DMS153 treated with DMSO at 0.1 percent for 48 hours (cell line): ENCODE measurements around the gene MOGAT3.
A peak's percentile ranks its signal among the peaks of the same experiment; 100 is the strongest.

Experiments
- DNase-seq: peaks from one replicate; lab custom pipeline; 2025; ENCODE audit not compliant: unreplicated experiment; lab: John Stamatoyannopoulos, UW

The MOGAT3 gene

DNA sequence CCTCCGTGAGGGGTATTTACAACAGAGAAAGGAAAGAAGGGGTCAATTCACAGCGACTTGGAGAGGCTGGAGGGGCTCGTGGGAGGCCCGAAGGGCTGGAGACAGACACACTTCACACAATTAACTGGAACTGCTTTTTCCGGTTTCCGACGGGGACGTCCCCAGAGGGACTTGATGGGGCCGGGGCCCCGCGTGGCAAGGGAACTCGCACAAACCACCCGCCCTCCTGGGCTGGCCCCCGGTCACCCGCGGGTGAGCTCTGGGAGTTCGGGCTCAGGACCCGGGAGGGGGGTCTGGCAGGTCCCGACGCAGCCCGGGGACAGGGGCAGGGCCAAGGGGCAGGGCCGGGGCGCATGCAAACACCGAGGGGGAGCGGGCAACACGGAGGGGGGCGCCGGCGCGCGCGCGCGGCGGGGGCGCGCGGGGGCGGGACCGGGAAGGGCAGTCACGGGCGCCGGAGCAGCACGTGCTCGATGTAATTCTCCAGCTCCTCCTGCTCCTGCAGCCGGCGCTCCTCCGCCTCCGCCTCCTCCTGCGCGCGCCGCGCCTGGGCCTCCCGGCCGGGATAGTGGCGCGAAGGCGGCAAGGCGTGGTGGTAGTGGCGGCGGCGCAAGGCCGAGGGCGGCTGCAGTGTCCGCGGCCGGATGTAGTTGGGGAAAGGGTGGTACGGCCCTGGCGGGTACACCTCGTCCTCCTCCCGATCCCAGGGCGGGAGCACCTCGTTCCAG, 38.1 kb downstream of the MOGAT3 start:
- DNase-seq, result no peak

DNA sequence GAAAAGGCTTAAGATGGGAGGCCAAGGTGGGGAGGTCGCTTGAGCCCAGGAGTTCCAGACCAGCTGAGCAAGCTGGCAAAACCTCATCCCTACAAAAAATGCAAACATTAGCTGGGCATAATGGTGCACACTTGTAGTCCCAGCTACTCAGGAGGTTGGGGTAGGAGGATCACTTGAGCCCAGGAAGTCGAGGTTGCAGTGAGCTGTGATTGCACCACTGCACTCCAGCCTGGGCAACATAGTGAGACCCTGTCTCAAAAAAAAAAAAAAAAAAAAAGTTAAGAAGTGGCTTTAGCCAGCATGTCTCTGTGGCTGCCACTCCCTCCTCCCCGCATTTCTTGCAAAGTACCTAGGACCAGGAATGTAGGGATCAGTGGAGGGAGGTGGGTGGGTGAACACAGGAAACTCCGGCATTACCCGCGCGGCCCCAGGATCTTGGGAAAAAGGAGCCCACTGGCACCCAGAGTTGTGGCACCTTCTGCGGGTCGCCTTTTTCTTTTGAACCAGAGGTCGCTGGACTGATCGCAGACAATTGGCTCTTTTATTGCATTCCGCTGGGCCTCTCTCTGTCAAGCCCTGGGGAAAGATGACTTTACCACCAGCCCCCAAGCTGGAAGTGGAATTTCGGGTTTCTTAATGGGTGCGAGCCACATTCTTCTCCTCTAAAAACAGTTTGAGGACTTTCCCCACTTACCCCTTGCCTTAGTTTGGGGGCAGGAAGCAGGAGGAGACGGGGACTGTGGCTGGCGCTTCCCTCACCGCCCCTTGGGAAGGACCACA, 39.0 kb downstream of the MOGAT3 start:
- no peak for DNase-seq

DNA sequence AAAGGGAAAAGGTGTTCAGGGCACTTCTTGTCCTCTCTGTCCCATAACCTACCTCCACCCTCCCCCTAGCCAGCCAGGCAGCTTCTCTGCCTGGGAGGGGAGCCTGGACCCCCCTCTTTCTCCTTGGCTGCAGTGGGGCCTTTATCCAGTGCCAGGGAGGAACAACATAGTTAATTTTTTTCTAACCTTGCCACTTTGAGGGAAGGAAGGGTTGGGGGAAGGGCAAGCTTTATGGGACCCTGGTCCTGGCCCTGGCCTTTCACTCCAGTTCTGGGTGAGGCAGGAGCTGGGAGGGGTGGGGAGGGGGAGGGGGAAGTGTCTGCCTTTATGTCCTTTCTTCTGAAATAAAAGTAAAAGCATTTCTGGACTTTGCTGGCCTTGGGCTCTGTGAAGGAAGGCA, 39.9 kb downstream of the MOGAT3 start:
- DNase-seq, result no peak

DNA sequence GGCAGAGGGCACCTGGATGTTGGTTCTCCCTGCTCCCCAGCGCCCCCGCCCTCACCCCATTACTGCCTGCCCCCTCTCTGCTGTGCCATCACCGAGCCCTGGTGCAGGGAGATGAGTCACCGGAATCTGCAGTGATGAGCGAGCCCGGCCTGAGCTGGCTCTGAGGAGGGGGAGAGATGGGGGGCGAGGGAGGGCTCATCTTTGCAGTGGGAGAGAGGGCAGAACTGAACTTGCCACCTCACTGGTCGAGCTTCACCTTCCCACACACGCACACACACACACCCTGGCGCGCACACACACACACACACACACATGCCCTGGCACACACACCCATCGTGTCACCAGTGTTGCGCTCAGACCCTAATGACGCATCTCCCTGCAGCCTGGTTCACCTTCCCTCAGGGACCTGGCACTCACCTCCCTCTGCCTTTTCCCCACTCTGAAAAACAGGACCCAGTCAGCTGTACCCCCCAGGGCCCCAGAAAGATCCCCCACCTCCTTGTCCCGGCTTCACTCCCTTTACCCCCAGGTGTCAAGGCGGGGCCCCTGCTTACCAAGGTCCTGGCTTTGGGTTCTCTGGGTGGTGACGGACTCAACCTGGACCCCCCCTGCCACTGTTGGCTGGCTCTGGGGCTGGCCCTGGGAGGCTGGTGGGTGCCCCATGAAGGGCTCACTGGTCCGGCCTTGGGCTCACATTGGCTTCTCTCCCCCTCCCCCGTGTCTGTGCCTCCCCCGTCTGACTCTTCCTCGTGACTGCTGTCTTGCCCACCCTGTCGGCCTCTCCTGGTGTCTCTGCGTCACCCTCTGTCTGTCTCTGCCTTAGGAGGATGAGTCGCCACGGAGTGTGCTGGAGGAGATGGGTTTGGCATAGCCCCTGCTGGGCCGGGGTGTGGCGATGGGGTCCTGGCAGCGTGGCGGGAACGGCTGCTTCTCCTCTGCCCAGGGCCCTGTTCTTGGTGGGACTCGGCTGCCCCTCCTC, 40.9 kb downstream of the MOGAT3 start:
- DNase-seq, result no peak

DNA sequence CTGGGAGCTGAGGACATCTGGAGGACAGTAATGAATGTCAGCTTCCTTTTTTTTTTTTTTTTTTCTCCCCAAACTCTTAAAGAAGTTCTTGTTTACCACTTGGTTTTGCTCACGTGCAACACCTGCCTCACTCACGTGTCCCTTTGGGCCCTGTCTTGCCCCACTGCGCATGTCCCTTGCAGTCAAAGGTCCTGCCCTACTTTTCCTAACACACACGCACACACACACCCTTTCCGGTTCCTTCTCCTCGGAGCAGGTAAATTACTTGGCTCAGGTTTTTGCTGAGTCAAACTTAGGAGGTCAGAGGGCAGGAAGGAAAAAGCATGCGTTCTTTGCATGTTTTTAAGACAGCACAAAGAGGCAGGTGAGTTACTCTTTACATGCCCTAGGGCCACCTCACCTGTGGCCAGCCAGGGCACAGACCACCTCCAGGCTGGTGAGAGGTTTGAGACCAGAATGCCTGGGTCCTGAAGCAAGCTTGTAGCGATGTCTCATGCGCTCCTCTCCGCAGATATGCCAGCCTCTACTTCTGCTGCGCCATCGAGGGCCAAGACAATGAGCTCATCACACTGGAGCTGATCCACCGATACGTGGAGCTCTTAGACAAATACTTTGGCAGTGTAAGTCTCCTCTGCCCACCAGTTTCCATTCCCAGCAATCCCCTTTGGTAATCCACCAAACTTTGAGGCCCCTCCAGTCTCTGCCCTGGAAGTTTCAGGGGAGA, 43.8 kb downstream of the MOGAT3 start:
- DNase-seq, result no peak

DNA sequence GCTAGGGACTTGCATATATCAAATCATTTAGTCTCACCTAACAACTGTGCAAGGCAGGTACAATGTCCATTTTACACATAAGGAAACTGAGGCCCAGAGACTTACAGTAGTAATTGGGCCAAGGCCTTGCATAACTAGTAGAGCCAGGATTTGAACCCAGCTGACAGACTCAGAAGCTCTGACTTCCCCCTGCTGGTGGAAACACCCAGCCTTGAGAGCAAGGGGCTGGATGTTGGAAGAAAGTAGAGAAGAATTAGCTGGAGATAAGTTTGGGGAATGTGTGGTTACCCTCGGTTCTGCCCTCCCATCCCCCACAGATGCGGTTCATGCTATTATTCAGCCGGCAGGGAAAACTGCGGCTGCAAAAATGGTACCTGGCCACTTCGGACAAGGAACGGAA, 44.6 kb downstream of the MOGAT3 start:
- DNase-seq, result no peak

DNA sequence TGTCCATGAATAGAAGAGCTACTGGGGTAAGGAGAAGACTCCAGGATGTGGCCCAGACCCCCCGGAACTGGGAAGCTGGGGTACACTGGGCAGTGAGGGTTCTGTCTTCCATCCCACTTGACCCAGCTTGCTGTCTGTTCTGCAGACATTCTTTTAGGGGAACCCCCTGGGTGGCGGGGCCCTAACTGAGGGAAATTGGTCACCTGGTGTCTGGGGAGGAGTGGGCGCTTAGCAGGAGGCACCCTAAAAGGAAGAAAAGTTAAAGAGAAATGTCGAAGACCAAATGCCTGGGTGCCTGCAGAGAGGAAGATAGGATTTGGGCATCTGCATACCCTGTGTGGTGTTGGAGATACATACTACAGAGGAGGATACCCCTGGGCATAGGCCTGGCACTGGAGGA, 45.5 kb downstream of the MOGAT3 start:
- DNase-seq, result no peak

DNA sequence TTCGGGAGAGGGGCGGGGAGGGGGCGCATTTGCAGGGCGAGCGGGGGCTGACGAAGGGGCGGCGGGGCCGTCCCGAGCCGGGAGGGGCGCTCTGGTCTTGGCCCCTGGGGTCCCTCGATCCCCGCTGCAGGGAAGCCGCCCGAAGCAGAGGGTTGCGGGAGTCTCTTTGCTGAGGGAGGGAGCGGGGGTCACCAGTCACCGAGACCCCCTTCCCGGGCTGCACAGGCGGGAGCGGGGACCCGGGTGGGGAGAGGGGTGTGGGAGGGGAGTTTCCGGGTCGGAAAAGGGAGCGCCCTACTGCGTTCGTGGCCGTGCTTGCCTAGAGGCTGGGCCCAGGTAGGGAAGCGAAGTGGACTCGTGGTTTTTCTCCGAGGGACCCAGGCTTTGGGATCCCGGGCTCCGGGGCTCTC, 46.1 kb downstream of the MOGAT3 start:
- DNase-seq, result no peak

DNA sequence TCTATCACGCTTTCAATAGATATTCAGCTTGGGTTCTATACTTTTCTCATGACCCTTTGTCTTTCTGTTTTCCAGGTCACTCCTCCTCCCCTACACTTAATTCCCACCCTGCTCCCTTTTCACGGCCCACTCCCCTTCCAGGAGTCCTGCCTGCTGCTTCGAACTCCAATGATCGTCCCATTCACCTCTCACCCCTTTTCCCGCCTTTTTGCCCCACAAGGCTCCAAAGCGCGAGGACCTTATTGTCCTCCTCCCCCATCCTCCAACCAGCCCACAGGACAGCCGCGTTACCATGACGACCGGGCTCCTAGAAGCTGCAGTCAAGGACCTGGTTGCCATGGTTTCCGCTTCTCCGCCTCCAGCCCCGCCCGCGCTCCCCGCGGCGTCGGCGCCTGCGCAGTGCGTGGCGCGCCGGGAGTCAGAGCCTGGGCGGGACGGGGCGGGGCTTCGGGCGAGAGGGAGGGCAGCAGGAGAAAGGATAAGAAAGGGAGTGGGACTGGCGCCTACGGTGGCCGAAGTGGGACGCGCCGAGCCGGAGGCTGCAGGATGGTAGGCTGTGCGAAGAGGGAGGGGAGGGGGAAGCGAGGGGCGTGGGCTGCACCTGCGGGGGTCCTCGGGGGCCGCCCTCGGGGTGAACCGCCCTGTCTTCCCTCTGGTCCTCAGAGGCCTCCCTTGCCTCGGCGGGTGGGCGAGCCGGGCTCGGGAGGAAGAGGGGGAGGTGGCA, 46.7 kb downstream of the MOGAT3 start, which contains the start of gene AP1S1:
Gene AP1S1 (plus strand): TSS at position 508 of the 724 bp plus-strand sequence. CDS start 39 bp downstream, at position 547.
- DNase-seq, result peak; percentile 96

DNA sequence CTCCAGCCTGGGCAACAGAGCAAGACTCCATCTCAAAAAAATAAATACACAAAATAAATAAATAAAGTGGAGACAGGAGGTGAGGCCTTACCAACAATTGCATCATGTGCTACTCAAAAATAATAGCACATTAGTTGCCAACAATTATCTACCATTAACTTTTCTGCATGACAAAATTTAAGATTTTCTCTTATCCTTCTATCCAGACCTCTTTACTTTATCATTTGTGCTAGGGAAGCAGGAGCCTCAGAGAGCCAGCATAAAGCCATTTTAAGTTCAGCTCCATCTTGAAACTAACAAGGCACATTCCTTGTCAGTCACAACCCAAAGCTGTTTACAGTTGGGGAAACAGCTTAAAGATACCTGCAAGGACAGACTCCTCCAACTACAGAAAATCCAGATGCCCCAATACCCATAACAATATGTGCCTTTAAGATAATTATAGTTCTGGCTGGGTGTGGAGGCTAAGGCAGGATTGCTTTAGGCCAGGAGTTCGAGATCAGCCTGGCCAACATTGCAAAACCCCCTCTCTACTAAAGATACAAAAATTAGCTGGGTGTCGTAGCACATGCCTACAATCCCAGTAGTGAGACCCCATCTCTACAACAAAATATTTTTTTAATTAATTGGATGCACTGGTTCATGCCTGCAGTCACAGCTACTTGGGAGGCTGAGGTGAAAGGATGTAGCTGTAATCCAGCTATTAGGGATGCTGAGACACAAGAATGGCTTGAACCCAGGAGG, 48.8 kb downstream of the MOGAT3 start:
- no peak for DNase-seq
